ENCODE results near the gene DMD.

DMD gene

GRCh38 chrX:31854716-31855115 is 1356.6 kb downstream of the DMD start:
- no peak for DNase-seq (ENCODE audit: low read depth)

GRCh38 chrX:31851761-31852160 is 1359.6 kb downstream of the DMD start:
- DNase-seq (ENCODE audit: low read depth) = no peak

GRCh38 chrX:31847773-31848172 is 1363.6 kb downstream of the DMD start:
- no peak for DNase-seq (ENCODE audit: low read depth)

GRCh38 chrX:31845003-31845402 is 1366.3 kb downstream of the DMD start:
- no peak for DNase-seq (ENCODE audit: low read depth)

- DNase-seq (ENCODE audit: low read depth) = no peak
Observed at GRCh38 chrX:31838617-31839016, 1372.7 kb downstream of the DMD start.

GRCh38 chrX:31837445-31838049 is 1373.8 kb downstream of the DMD start:
- DNase-seq (ENCODE audit: low read depth) = no peak

- DNase-seq (ENCODE audit: low read depth) = no peak
Observed at GRCh38 chrX:31836479-31836878, 1374.9 kb downstream of the DMD start.

GRCh38 chrX:31832263-31832662 is 1379.1 kb downstream of the DMD start:
- DNase-seq (ENCODE audit: low read depth) = no peak

- DNase-seq (ENCODE audit: low read depth) = no peak
Observed at GRCh38 chrX:31820430-31821210, 1390.7 kb downstream of the DMD start.

GRCh38 chrX:31819455-31819854 is 1391.9 kb downstream of the DMD start:
- no peak for DNase-seq (ENCODE audit: low read depth)

GRCh38 chrX:31811106-31811505 is 1400.2 kb downstream of the DMD start:
- no peak for DNase-seq (ENCODE audit: low read depth)

GRCh38 chrX:31808357-31808756 is 1403.0 kb downstream of the DMD start:
- no peak for DNase-seq (ENCODE audit: low read depth)

GRCh38 chrX:31807165-31807564 is 1404.2 kb downstream of the DMD start:
- no peak for DNase-seq (ENCODE audit: low read depth)

GRCh38 chrX:31805781-31806180 is 1405.6 kb downstream of the DMD start:
- no peak for DNase-seq (ENCODE audit: low read depth)

GRCh38 chrX:31800219-31800618 is 1411.1 kb downstream of the DMD start:
- DNase-seq (ENCODE audit: low read depth) = no peak

- no peak for DNase-seq (ENCODE audit: low read depth)
Observed at GRCh38 chrX:31796624-31797023, 1414.7 kb downstream of the DMD start.

- DNase-seq (ENCODE audit: low read depth) = no peak
Observed at GRCh38 chrX:31747411-31747810, 1463.9 kb downstream of the DMD start.

- no peak for DNase-seq (ENCODE audit: low read depth)
Observed at GRCh38 chrX:31743004-31743403, 1468.3 kb downstream of the DMD start.

- no peak for DNase-seq (ENCODE audit: low read depth)
Observed at GRCh38 chrX:31717474-31717873, 1493.9 kb downstream of the DMD start.

- no peak for DNase-seq (ENCODE audit: low read depth)
Observed at GRCh38 chrX:31715675-31716074, 1495.7 kb downstream of the DMD start.

- DNase-seq (ENCODE audit: low read depth) = no peak
Observed at GRCh38 chrX:31714797-31715196, 1496.6 kb downstream of the DMD start.

GRCh38 chrX:31713120-31713519 is 1498.2 kb downstream of the DMD start:
- no peak for DNase-seq (ENCODE audit: low read depth)

GRCh38 chrX:31711166-31711565 is 1500.2 kb downstream of the DMD start:
- DNase-seq (ENCODE audit: low read depth) = no peak

- no peak for DNase-seq (ENCODE audit: low read depth)
Observed at GRCh38 chrX:31708116-31708515, 1503.2 kb downstream of the DMD start.
